ENCODE results near the gene PLK1. TPM values are rescaled to one million over a fixed set of nuclear protein-coding genes. Genes with fewer than 3 reads are reported as not detected.
A peak's percentile ranks its signal among the peaks of the same experiment; 100 is the strongest.
"Not testable (repeated sequence)": the region's sequence is repeated elsewhere in the genome, so short reads cannot be mapped to it uniquely, and the experiment has no call there.

Gene PLK1
- 71.6 and 75.3 TPM in 2 replicates for total RNA-seq

GRCh38 chr16:23678430-23679273, at the start of gene PLK1:
TSS of gene PLK1 (plus strand) at chr16:23678889. CDS start at chr16:23678933, 44 bp downstream.
- DNase-seq (ENCODE audit: low spot score): peak; percentile 81
- Mint-ChIP-seq H3K9me3 (no peaks in the 10 kb centered on the region), H3K27me3 (ENCODE audit: low read depth) (no peaks in the 10 kb centered on the region), H3K4me3 (ENCODE audit: low read depth) (peak within 1 kb of the TSS; percentile 96), H3K4me1 (ENCODE audit: low read depth) (peaks cover 29% of the 10 kb centered on the region), H3K27ac (peak within 1 kb of the TSS; percentile 87), H3K36me3 (ENCODE audit: low read depth) (peaks cover 51% of the 10 kb centered on the region)
- intact Hi-C loops (cut with micrococcal nuclease): loop anchor here (1.0 to 5.0 kb wide), 2 partner anchors 36 to 82 kb away; partner anchors contain the start of genes DCTN5, NDUFAB1 and PALB2

GRCh38 chr16:23629516-23629915, 49.2 kb upstream of the PLK1 start:
- H3K27ac Mint-ChIP-seq: no peak overlapping the region

GRCh38 chr16:23631874-23632273, 46.8 kb upstream of the PLK1 start:
- H3K36me3 Mint-ChIP-seq (ENCODE audit: low read depth): peaks cover 52% of the 10 kb centered on the region

More at GRCh38 chr16:23629516-23629915, 49.2 kb upstream of the PLK1 start:
- H3K9me3 Mint-ChIP-seq: no peaks in the 10 kb centered on the region
- DNase-seq (ENCODE audit: low spot score): no peak
- peaks cover 2% of the 10 kb centered on the region for H3K4me1 Mint-ChIP-seq (ENCODE audit: low read depth)
- H3K4me3 Mint-ChIP-seq (ENCODE audit: low read depth): no peak overlapping the region
- H3K36me3 Mint-ChIP-seq (ENCODE audit: low read depth): peaks cover 46% of the 10 kb centered on the region
- no peaks in the 10 kb centered on the region for H3K27me3 Mint-ChIP-seq (ENCODE audit: low read depth)
- intact Hi-C loops (cut with micrococcal nuclease): no loop called here

GRCh38 chr16:23634461-23635036, 44.1 kb upstream of the PLK1 start:
- no peak overlapping the region for H3K27ac Mint-ChIP-seq

More at GRCh38 chr16:23631874-23632273, 46.8 kb upstream of the PLK1 start:
- H3K27ac Mint-ChIP-seq; DNase-seq (ENCODE audit: low spot score); H3K9me3 Mint-ChIP-seq; intact Hi-C loops (cut with micrococcal nuclease); H3K4me1 Mint-ChIP-seq (ENCODE audit: low read depth); H3K4me3 Mint-ChIP-seq (ENCODE audit: low read depth); H3K27me3 Mint-ChIP-seq (ENCODE audit: low read depth): not testable (repeated sequence)

GRCh38 chr16:23635958-23636357, 42.7 kb upstream of the PLK1 start:
- DNase-seq (ENCODE audit: low spot score): no peak
- intact Hi-C loops (cut with micrococcal nuclease): no loop called here
- Mint-ChIP-seq H3K4me1 (ENCODE audit: low read depth) (peaks cover 11% of the 10 kb centered on the region), H3K27me3 (ENCODE audit: low read depth) (no peaks in the 10 kb centered on the region), H3K27ac (no peak overlapping the region), H3K9me3 (no peaks in the 10 kb centered on the region), H3K4me3 (ENCODE audit: low read depth) (no peak overlapping the region), H3K36me3 (ENCODE audit: low read depth) (peaks cover 40% of the 10 kb centered on the region)

More at GRCh38 chr16:23634461-23635036, 44.1 kb upstream of the PLK1 start:
- peaks cover 4% of the 10 kb centered on the region for H3K4me1 Mint-ChIP-seq (ENCODE audit: low read depth)
- no peak overlapping the region for H3K4me3 Mint-ChIP-seq (ENCODE audit: low read depth)
- intact Hi-C loops (cut with micrococcal nuclease): no loop called here
- H3K36me3 Mint-ChIP-seq (ENCODE audit: low read depth): peaks cover 48% of the 10 kb centered on the region
- no peak for DNase-seq (ENCODE audit: low spot score)
- no peaks in the 10 kb centered on the region for H3K9me3 Mint-ChIP-seq
- no peaks in the 10 kb centered on the region for H3K27me3 Mint-ChIP-seq (ENCODE audit: low read depth)

- Mint-ChIP-seq H3K27me3 (ENCODE audit: low read depth) (no peaks in the 10 kb centered on the region), H3K4me1 (ENCODE audit: low read depth) (peaks cover 17% of the 10 kb centered on the region), H3K9me3 (no peaks in the 10 kb centered on the region), H3K27ac (peak overlapping the region; percentile 94), H3K4me3 (ENCODE audit: low read depth) (peak overlapping the region; percentile 97), H3K36me3 (ENCODE audit: low read depth) (peaks cover 50% of the 10 kb centered on the region)
- no peak for DNase-seq (ENCODE audit: low spot score)
- intact Hi-C loops (cut with micrococcal nuclease): loop anchor here (5.0 to 10.0 kb wide), 2 partner anchors 37 to 136 kb away; partner anchors contain the start of gene PLK1
These were observed 38.1 kb upstream of the PLK1 start for GRCh38 chr16:23640615-23640930.

- peak within 1 kb of the TSS; percentile 94 for H3K27ac Mint-ChIP-seq
- no peaks in the 10 kb centered on the region for H3K27me3 Mint-ChIP-seq (ENCODE audit: low read depth)
- intact Hi-C loops (cut with micrococcal nuclease): loop anchor here (1.0 to 10.0 kb wide), 4 partner anchors 36 to 136 kb away; partner anchors contain the start of genes EARS2, NDUFAB1, PLK1 and UBFD1
- H3K36me3 Mint-ChIP-seq (ENCODE audit: low read depth): peaks cover 50% of the 10 kb centered on the region
- H3K4me1 Mint-ChIP-seq (ENCODE audit: low read depth): peaks cover 22% of the 10 kb centered on the region
- H3K9me3 Mint-ChIP-seq: no peaks in the 10 kb centered on the region
- H3K4me3 Mint-ChIP-seq (ENCODE audit: low read depth): peak within 1 kb of the TSS; percentile 97
- peak; percentile 87 for DNase-seq (ENCODE audit: low spot score)
These were observed 37.5 kb upstream of the PLK1 start, which contains the start of the genes DCTN5 and PALB2 for GRCh38 chr16:23640931-23641765. TSS of gene DCTN5 (plus strand) at chr16:23641466. CDS start at chr16:23641543, 77 bp downstream. TSS of gene PALB2 (minus strand) at chr16:23641310. CDS start at chr16:23641157, 153 bp downstream.

GRCh38 chr16:23642246-23642774, 36.4 kb upstream of the PLK1 start:
- Mint-ChIP-seq H3K4me3 (ENCODE audit: low read depth) (peak overlapping the region; percentile 97), H3K4me1 (ENCODE audit: low read depth) (peaks cover 27% of the 10 kb centered on the region), H3K9me3 (no peaks in the 10 kb centered on the region), H3K27ac (peak overlapping the region; percentile 94), H3K36me3 (ENCODE audit: low read depth) (peaks cover 58% of the 10 kb centered on the region), H3K27me3 (ENCODE audit: low read depth) (no peaks in the 10 kb centered on the region)
- no peak for DNase-seq (ENCODE audit: low spot score)
- intact Hi-C loops (cut with micrococcal nuclease): loop anchor here (5.0 to 10.0 kb wide), 2 partner anchors 35 to 138 kb away; partner anchors contain the start of gene PLK1

GRCh38 chr16:23650674-23651416, 27.8 kb upstream of the PLK1 start:
- Mint-ChIP-seq H3K4me1 (ENCODE audit: low read depth) (peaks cover 29% of the 10 kb centered on the region), H3K36me3 (ENCODE audit: low read depth) (peaks cover 69% of the 10 kb centered on the region), H3K9me3 (no peaks in the 10 kb centered on the region), H3K4me3 (ENCODE audit: low read depth) (no peak overlapping the region), H3K27ac (peak overlapping the region; percentile 25), H3K27me3 (ENCODE audit: low read depth) (no peaks in the 10 kb centered on the region)
- intact Hi-C loops (cut with micrococcal nuclease): no loop called here
- DNase-seq (ENCODE audit: low spot score): no peak

GRCh38 chr16:23651943-23652468, 26.7 kb upstream of the PLK1 start:
- DNase-seq (ENCODE audit: low spot score): no peak
- H3K27ac Mint-ChIP-seq: peak overlapping the region; percentile 53
- no peaks in the 10 kb centered on the region for H3K9me3 Mint-ChIP-seq
- intact Hi-C loops (cut with micrococcal nuclease): loop anchor here (1.0 kb wide), 1 partner anchor 18 kb away; no protein-coding TSS in a partner anchor
- H3K27me3 Mint-ChIP-seq (ENCODE audit: low read depth): no peaks in the 10 kb centered on the region
- peaks cover 61% of the 10 kb centered on the region for H3K36me3 Mint-ChIP-seq (ENCODE audit: low read depth)
- no peak overlapping the region for H3K4me3 Mint-ChIP-seq (ENCODE audit: low read depth)
- H3K4me1 Mint-ChIP-seq (ENCODE audit: low read depth): peaks cover 21% of the 10 kb centered on the region

GRCh38 chr16:23663918-23664317, 14.8 kb upstream of the PLK1 start:
- DNase-seq (ENCODE audit: low spot score): no peak
- Mint-ChIP-seq H3K4me3 (ENCODE audit: low read depth) (no peak overlapping the region), H3K9me3 (no peaks in the 10 kb centered on the region), H3K4me1 (ENCODE audit: low read depth) (peaks cover 8% of the 10 kb centered on the region), H3K27ac (no peak overlapping the region), H3K27me3 (ENCODE audit: low read depth) (no peaks in the 10 kb centered on the region), H3K36me3 (ENCODE audit: low read depth) (peaks cover 94% of the 10 kb centered on the region)
- intact Hi-C loops (cut with micrococcal nuclease): no loop called here
